H1 (cell line): ENCODE measurements around the gene PGM2L1. TPM values are rescaled to one million over a fixed set of nuclear protein-coding genes. Genes with fewer than 3 reads are reported as not detected.

Source experiments
- CTCF ChIA-PET: fragments of 300-600 bp; sonication (Branson Sonifier 250); formaldehyde crosslinking; loops from one replicate; lab custom pipeline; 2021; ENCODE audit not compliant: partially characterized antibody; lab: Charles Lee
- POLR2A ChIA-PET: fragments of 300-600 bp; sonication (Branson Sonifier 250); formaldehyde crosslinking; loops from one replicate; lab custom pipeline; 2021; ENCODE audit warnings: inconsistent platforms; ENCODE audit not compliant: partially characterized antibody; lab: Charles Lee
- DNase-seq, 2 experiments: peaks; one replicate each; pipeline versions ENCODE4 v3.0.0 to v3.0.0-alpha.2; 2010 to 2022; ENCODE audit warnings: low spot score in 2 of 2, low read depth in 1 of 2, mixed read lengths in 1 of 2
- FAIRE-seq: peaks from 2 replicates; lab custom pipeline; 2011; peaks lifted over from hg19 to GRCh38; lab: Jason Lieb, UNC
- H2AFZ ChIP-seq: 2 replicates; pipeline ENCODE4 v1.8.1; 2012; ENCODE audit warnings: low read length, inconsistent platforms
- H2AK5ac ChIP-seq: 2 replicates; pipeline ENCODE4 v1.6.1; 2013; ENCODE audit warnings: low read depth, low read length
- H2BK120ac ChIP-seq: replicated peaks from 2 replicates; pipeline ENCODE3; 2013; ENCODE audit warnings: low read depth, low read length, inconsistent platforms
- H2BK12ac ChIP-seq: 2 replicates; pipeline ENCODE4 v1.6.1; 2013; ENCODE audit warnings: low read depth, low read length
- H2BK15ac ChIP-seq: 2 replicates; pipeline ENCODE4 v1.6.1; 2013; ENCODE audit warnings: low read length
- H2BK20ac ChIP-seq: 2 replicates; pipeline ENCODE4 v1.6.1; 2013; ENCODE audit warnings: low read length
- H2BK5ac ChIP-seq: 2 replicates; pipeline ENCODE4 v1.6.1; 2013; ENCODE audit warnings: low read depth, low read length
- H3K14ac ChIP-seq: 2 replicates; pipeline ENCODE4 v1.6.1; 2013; ENCODE audit warnings: inconsistent platforms; ENCODE audit not compliant: insufficient read length
- H3K18ac ChIP-seq: 2 replicates; pipeline ENCODE4 v1.6.1; 2013; ENCODE audit warnings: low read length; ENCODE audit errors: extremely low read depth
- H3K23ac ChIP-seq: 2 replicates; pipeline ENCODE4 v1.6.1; 2013; ENCODE audit warnings: inconsistent platforms; ENCODE audit not compliant: insufficient read length
- H3K23me2 ChIP-seq: 2 replicates; pipeline ENCODE4 v1.6.1; 2013; ENCODE audit warnings: low read depth, low read length
- H3K27ac ChIP-seq: 2 replicates; pipeline ENCODE4 v1.6.1; 2011; ENCODE audit warnings: low read depth, low read length, inconsistent platforms
- H3K27me3 ChIP-seq, 4 experiments: replicated peaks in 1 of 4; 1 replicate in 1 of 4; 2 replicates in 3 of 4; pipeline versions ENCODE4 v1.6.1 to v1.8.1; 2011 to 2013; ENCODE audit warnings: low read length in 3 of 4, mild to moderate bottlenecking in 3 of 4, inconsistent platforms in 2 of 4, mixed read lengths in 2 of 4, moderate library complexity in 1 of 4; ENCODE audit not compliant: control insufficient read depth in 3 of 4, insufficient read depth in 3 of 4; ENCODE audit errors: extremely low read depth in 1 of 4
- H3K36me3 ChIP-seq, 4 experiments: 2 replicates each; pipeline versions ENCODE4 v1.6.1 to v1.8.1; 2011 to 2013; ENCODE audit warnings: mild to moderate bottlenecking in 4 of 4, low read length in 3 of 4, moderate library complexity in 2 of 4, control low read depth in 1 of 4, inconsistent platforms in 1 of 4; ENCODE audit not compliant: insufficient read depth in 4 of 4, control insufficient read depth in 2 of 4
- H3K4ac ChIP-seq: replicated peaks from 2 replicates; pipeline ENCODE3; 2013; ENCODE audit warnings: low read length, low read depth, mixed read lengths, inconsistent platforms; ENCODE audit not compliant: insufficient read length
- H3K4me1 ChIP-seq, 4 experiments: replicated peaks in 1 of 4; 1 replicate in 1 of 4; 2 replicates in 3 of 4; pipeline versions ENCODE4 v1.6.1 to v1.8.1; 2011 to 2013; ENCODE audit warnings: low read length in 3 of 4, inconsistent platforms in 2 of 4, mixed read lengths in 1 of 4; ENCODE audit not compliant: insufficient read depth in 4 of 4, control insufficient read depth in 3 of 4
- H3K4me2 ChIP-seq, 2 experiments: 2 replicates each; pipeline versions ENCODE4 v1.6.1 to v1.8.1; 2011 to 2013; ENCODE audit warnings: low read depth in 2 of 2, low read length in 2 of 2, control low read depth in 1 of 2, inconsistent platforms in 1 of 2, mild to moderate bottlenecking in 1 of 2; ENCODE audit not compliant: insufficient read depth in 1 of 2
- H3K4me3 ChIP-seq, 4 experiments: fragments of 200-600, 300-600 bp in 1 of 4; sonication (generic), shearing (Covaris generic), sonication (Bioruptor Twin) in 1 of 4; 2 replicates each; pipeline versions ENCODE4 v1.5.1 to v1.8.1; 2011 to 2016; ENCODE audit warnings: low read length in 4 of 4, low read depth in 3 of 4, control low read depth in 2 of 4, inconsistent platforms in 2 of 4, mild to moderate bottlenecking in 2 of 4, mixed read lengths in 1 of 4, moderate library complexity in 1 of 4; ENCODE audit not compliant: insufficient read depth in 2 of 4; ENCODE audit errors: extremely low read depth in 1 of 4
- H3K56ac ChIP-seq: replicated peaks from 2 replicates; pipeline ENCODE3; 2013; ENCODE audit warnings: low read depth, mild to moderate bottlenecking, mixed read lengths, low read length, inconsistent platforms; ENCODE audit not compliant: insufficient read length
- H3K79me1 ChIP-seq: 2 replicates; pipeline ENCODE4 v1.6.1; 2013; ENCODE audit warnings: low read depth, low read length, control low read depth
- H3K79me2 ChIP-seq, 2 experiments: 2 replicates each; pipeline versions ENCODE4 v1.6.1 to v1.8.1; 2012 to 2013; ENCODE audit warnings: low read length in 2 of 2, mild to moderate bottlenecking in 2 of 2, inconsistent platforms in 1 of 2; ENCODE audit not compliant: insufficient read depth in 2 of 2, control insufficient read depth in 1 of 2
- H3K9ac ChIP-seq, 4 experiments: replicated peaks in 1 of 4; 1 replicate in 1 of 4; 2 replicates in 3 of 4; pipeline versions ENCODE4 v1.6.1 to v1.8.1; 2011 to 2013; ENCODE audit warnings: low read depth in 3 of 4, low read length in 3 of 4, control low read depth in 2 of 4, mild to moderate bottlenecking in 2 of 4, moderate library complexity in 2 of 4, inconsistent platforms in 1 of 4; ENCODE audit errors: extremely low read depth in 1 of 4
- H3K9me3 ChIP-seq, 2 experiments: 2 replicates each; pipeline versions ENCODE4 v1.6.1 to v1.8.1; 2012 to 2013; ENCODE audit warnings: mild to moderate bottlenecking in 2 of 2, moderate library complexity in 2 of 2, control low read depth in 1 of 2, inconsistent platforms in 1 of 2, low read depth in 1 of 2, low read length in 1 of 2, mixed read lengths in 1 of 2; ENCODE audit not compliant: insufficient read depth in 2 of 2
- H4K20me1 ChIP-seq, 2 experiments: replicated peaks in 1 of 2; 2 replicates each; pipeline versions ENCODE3 to v1.8.1; 2011 to 2013; ENCODE audit warnings: inconsistent platforms in 2 of 2, low read length in 2 of 2, mild to moderate bottlenecking in 1 of 2; ENCODE audit not compliant: insufficient read depth in 2 of 2, control insufficient read depth in 1 of 2
- H4K5ac ChIP-seq: 2 replicates; pipeline ENCODE4 v1.6.1; 2013; ENCODE audit warnings: low read length, low read depth, mixed read lengths, inconsistent platforms; ENCODE audit not compliant: insufficient read length
- H4K8ac ChIP-seq: 2 replicates; pipeline ENCODE4 v1.8.0; 2013; ENCODE audit warnings: mild to moderate bottlenecking, moderate library complexity, low read length, inconsistent platforms; ENCODE audit not compliant: insufficient read depth; ENCODE audit errors: extremely low read depth
- H4K91ac ChIP-seq: replicated peaks from 2 replicates; pipeline ENCODE3; 2013; ENCODE audit warnings: low read length, mixed read lengths, inconsistent platforms; ENCODE audit not compliant: insufficient read length
- GTF2F1 ChIP-seq: IDR thresholded peaks from 2 replicates; pipeline ENCODE4 v1.6.1; 2012; ENCODE audit warnings: low read depth, low read length, improper control_type of control experiment, borderline replicate concordance
- HDAC6 ChIP-seq: IDR thresholded peaks from one replicate; pipeline ENCODE4 v1.7.1; 2012; ENCODE audit warnings: low read depth, mild to moderate bottlenecking, inconsistent platforms, low read length, moderate library complexity
- JUND ChIP-seq: IDR thresholded peaks from 2 replicates; pipeline ENCODE4 v1.6.1; 2011; ENCODE audit warnings: mild to moderate bottlenecking, improper control_type of control experiment, low read length
- KDM5A ChIP-seq: fragments of 200-600 bp; IDR thresholded peaks from 2 replicates; pipeline ENCODE4 v1.7.1; 2012; ENCODE audit warnings: mild to moderate bottlenecking, low read length, inconsistent platforms, mixed read lengths
- PHF8 ChIP-seq: fragments of 200-600 bp; sonication (generic); conservative IDR thresholded peaks from 2 replicates; pipeline ENCODE4 v1.7.1; 2012; ENCODE audit warnings: low read depth, mild to moderate bottlenecking, inconsistent platforms, low read length, moderate library complexity
- POLR2A ChIP-seq, 2 experiments: IDR thresholded peaks; 1 replicate in 1 of 2; 2 replicates in 1 of 2; pipeline ENCODE4 v1.6.1; 2011; ENCODE audit warnings: low read depth in 2 of 2, low read length in 2 of 2, mild to moderate bottlenecking in 2 of 2; ENCODE audit errors: control extremely low read depth in 1 of 2
- SIN3A ChIP-seq, 2 experiments: IDR thresholded peaks in 1 of 2; conservative IDR thresholded peaks in 1 of 2; 2 replicates each; pipeline ENCODE4 v1.6.1; 2011 to 2012; ENCODE audit warnings: low read length in 2 of 2, improper control_type of control experiment in 1 of 2, low read depth in 1 of 2, mild to moderate bottlenecking in 1 of 2
- SP4 ChIP-seq: IDR thresholded peaks from 2 replicates; pipeline ENCODE4 v1.6.1; 2012; ENCODE audit warnings: low read length, inconsistent platforms
- SUZ12 ChIP-seq: fragments of 200-600 bp; sonication (generic); IDR thresholded peaks from 2 replicates; pipeline ENCODE4 v1.6.1; 2012; ENCODE audit warnings: mild to moderate bottlenecking, inconsistent platforms, low read length, moderate library complexity, mixed read lengths
- TBP ChIP-seq: IDR thresholded peaks from 2 replicates; pipeline ENCODE4 v1.6.1; 2011; ENCODE audit warnings: low read depth, low read length, improper control_type of control experiment
- TEAD4 ChIP-seq: IDR thresholded peaks from 2 replicates; pipeline ENCODE4 v1.6.1; 2012; ENCODE audit warnings: low read depth, low read length, inconsistent platforms, mixed read lengths
- YY1 ChIP-seq: IDR thresholded peaks from 2 replicates; pipeline ENCODE4 v1.6.1; 2011; ENCODE audit warnings: low read depth, mild to moderate bottlenecking, low read length
- ZNF274 ChIP-seq: IDR thresholded peaks from 2 replicates; pipeline ENCODE4 v1.7.0; 2012; ENCODE audit warnings: low read length, borderline replicate concordance; ENCODE audit errors: extremely low read depth
- WGBS, 2 experiments: shearing (Covaris generic) in 1 of 2; methylation state at CpG; one replicate each; pipeline versions ENCODE4 v1.1.6 to v1.1.7; 2013 to 2015; ENCODE audit warnings: low lambda C conversion rate in 2 of 2, mixed read lengths in 2 of 2, inconsistent platforms in 1 of 2, low coverage in 1 of 2, missing lambda C conversion rate in 1 of 2; ENCODE audit not compliant: insufficient replicate concordance in 2 of 2, insufficient coverage in 1 of 2, insufficient read length in 1 of 2; ENCODE audit errors: extremely low coverage in 1 of 2, missing lambda C conversion rate in 1 of 2; 5-methylcytosine and 5-hydroxymethylcytosine counted together
- polyA plus RNA-seq, 7 experiments: library from polyadenylated mRNA; depleted of rRNA in 3 of 7; stranded (reverse) in 5 of 7; unstranded in 2 of 7; fragments of >200 nt in 5 of 7; fragments of 200-250 nt in 2 of 7; gene quantifications; 1 replicate in 5 of 7; 2 replicates in 1 of 7; 4 replicates in 1 of 7; pipeline versions ENCODE4 v1.2.1 to v1.2.3, GENCODE V29; 2011 to 2013; ENCODE audit warnings: missing spikeins in 2 of 7, mixed read lengths in 2 of 7
- total RNA-seq: library from RNA; stranded (reverse); fragmentation: NEBNext Ultra II Directional; extraction: Animal tissue kit (Norgen Biotek cat#: 25700); gene quantifications from 2 replicates; pipeline ENCODE4 v1.2.1, GENCODE V29; 2021

The PGM2L1 gene
- total and polyA plus RNA-seq, 2 of the 8 experiments (the other 6 are each of a cell fraction or from before 2014, with no cell fraction given), result 5.0 to 42.7 TPM

DNA sequence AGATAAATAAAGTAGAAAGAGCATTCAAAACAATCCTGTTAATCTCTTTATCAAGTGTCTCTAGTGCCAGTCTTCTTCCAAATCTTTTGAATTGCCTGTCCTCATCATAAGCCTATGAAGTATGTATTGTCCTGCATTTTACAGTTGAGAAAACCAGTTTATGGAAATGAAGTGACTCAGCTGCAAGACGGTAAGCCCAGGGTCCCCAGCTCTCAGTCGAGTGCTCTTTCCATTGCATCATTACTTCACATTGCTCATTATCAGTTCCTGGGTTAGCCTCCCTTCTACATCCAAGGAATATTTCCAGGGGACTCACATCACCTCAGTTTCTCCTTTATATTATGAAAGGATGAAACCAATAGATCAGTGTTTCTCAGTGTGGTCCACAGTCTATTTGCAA, 77.7 kb downstream of the PGM2L1 start:
- Histone ChIP-seq H2BK5ac (no peak overlapping the region), H3K23ac (no peak overlapping the region), H2BK12ac (no peak overlapping the region), H2AK5ac (no peak overlapping the region), H4K8ac (no peak overlapping the region), H3K9ac (no peak overlapping the region), H3K79me2 (no peaks in the 10 kb centered on the region), H4K91ac (no peak overlapping the region), H3K23me2 (no peaks in the 10 kb centered on the region), H2BK120ac (no peak overlapping the region), H3K9me3 (no peaks in the 10 kb centered on the region; a peak in 1 of 4 replicates), H2AFZ (no peak overlapping the region), H3K27me3 (no peaks in the 10 kb centered on the region), H3K4ac (no peak overlapping the region), H3K4me3 (no peak overlapping the region), H3K27ac (no peak overlapping the region), H4K5ac (no peak overlapping the region), H3K79me1 (no peaks in the 10 kb centered on the region)
- POLR2A ChIA-PET, result no interaction called here
- 91% methylated on average over 2 of the region's 2 CpGs; no CpG with 5 or more reads in 1 of the 2 experiments for WGBS, 2 experiments
- no peak for DNase-seq
- no peak for TF ChIP-seq YY1
- TF ChIP-seq GTF2F1, result no peak
- TF ChIP-seq SUZ12, result no peak
- no peak for TF ChIP-seq ZNF274
- no peak for TF ChIP-seq SP4
- no peak for TF ChIP-seq POLR2A (IDR thresholded peaks at IDR 0.05; ENCODE audit: control extremely low read depth in 1 of 2, low read depth in 2 of 2, low read length in 2 of 2)
- no peak for TF ChIP-seq KDM5A
- TF ChIP-seq PHF8, result no peak
- TF ChIP-seq TEAD4, result no peak
- no peak for TF ChIP-seq HDAC6
- TF ChIP-seq TBP, result no peak
- no peak for TF ChIP-seq JUND
- TF ChIP-seq SIN3A (conservative IDR thresholded peaks at IDR 0.05 in 1 of 2, IDR thresholded peaks at IDR 0.05 in 1 of 2; ENCODE audit: low read depth in 1 of 2, low read length in 2 of 2), result no peak
- TF ChIP-seq, all 59 proteins: peak for 0
- no peaks in the 10 kb centered on the region for H3K4me1 ChIP-seq
- H3K56ac ChIP-seq, result no peak overlapping the region
- no peak overlapping the region for H3K14ac ChIP-seq
- FAIRE-seq, result no peak
- no peak overlapping the region for H2BK20ac ChIP-seq
- CTCF ChIA-PET, result interaction anchor here (0.6 to 5.1 kb wide), 18 partner anchors 9 to 1195 kb away, joined by 3 to 34 read pairs (median 5); no protein-coding TSS in a partner anchor
- no peaks in the 10 kb centered on the region for H3K36me3 ChIP-seq
- no peak overlapping the region for H2BK15ac ChIP-seq
- no peaks in the 10 kb centered on the region for H4K20me1 ChIP-seq
- no peak overlapping the region for H3K18ac ChIP-seq
- H3K4me2 ChIP-seq, result no peak overlapping the region
